HEK293T (cell line): ENCODE data around the gene SYDE2.

Experiments
- CTCF ChIA-PET: fragments of 350-600 bp; formaldehyde crosslinking; extraction: SDS; loops from one replicate; lab custom pipeline; 2021; ENCODE audit warnings: antibody characterized with exemption, inconsistent platforms; lab: Yijun Ruan, JAX
- POLR2A ChIA-PET: fragments of 350-600 bp; formaldehyde crosslinking; extraction: SDS; loops from one replicate; lab custom pipeline; 2020; ENCODE audit warnings: antibody characterized with exemption, inconsistent platforms; lab: Yijun Ruan, JAX
- DNase-seq: peaks from one replicate; pipeline ENCODE4 v3.0.0; 2012; ENCODE audit warnings: mixed read lengths; ENCODE audit errors: extremely low spot score
- ARNT ChIP-seq: fragments of 450-650 bp; IDR thresholded peaks from 2 replicates; pipeline ENCODE4 v1.6.1; 2017; ENCODE audit warnings: mild to moderate bottlenecking
- BHLHE40 ChIP-seq: fragments of 450-650 bp; IDR thresholded peaks from 2 replicates; pipeline ENCODE4 v1.6.1; 2016; ENCODE audit warnings: mild to moderate bottlenecking, moderate library complexity, borderline replicate concordance
- CTBP1 ChIP-seq: fragments of 450-650 bp; IDR thresholded peaks from 2 replicates; pipeline ENCODE4 v1.6.1; 2016; ENCODE audit warnings: borderline replicate concordance
- ELF4 ChIP-seq: fragments of 450-650 bp; IDR thresholded peaks from 2 replicates; pipeline ENCODE4 v1.6.1; 2017; ENCODE audit warnings: antibody characterized with exemption
- FOXA1 ChIP-seq: fragments of 450-650 bp; IDR thresholded peaks from 2 replicates; pipeline ENCODE4 v1.6.1; 2016; ENCODE audit warnings: mild to moderate bottlenecking
- FOXK2 ChIP-seq: fragments of 450-650 bp; IDR thresholded peaks from 2 replicates; pipeline ENCODE4 v1.6.1; 2016; ENCODE audit warnings: mild to moderate bottlenecking
- FOXM1 ChIP-seq: fragments of 450-650 bp; IDR thresholded peaks from 2 replicates; pipeline ENCODE4 v1.6.1; 2017; ENCODE audit warnings: mild to moderate bottlenecking, borderline replicate concordance
- HDGF ChIP-seq: fragments of 450-650 bp; IDR thresholded peaks from 2 replicates; pipeline ENCODE4 v1.6.1; 2017; ENCODE audit warnings: antibody characterized with exemption, borderline replicate concordance
- L3MBTL2 ChIP-seq: fragments of 450-650 bp; conservative IDR thresholded peaks from 2 replicates; pipeline ENCODE4 v1.6.1; 2016; ENCODE audit warnings: mild to moderate bottlenecking
- LEF1 ChIP-seq: fragments of 450-650 bp; IDR thresholded peaks from 2 replicates; pipeline ENCODE4 v1.6.1; 2017; ENCODE audit warnings: mild to moderate bottlenecking, borderline replicate concordance
- NFRKB ChIP-seq: fragments of 450-650 bp; IDR thresholded peaks from 2 replicates; pipeline ENCODE4 v1.6.1; 2016; ENCODE audit warnings: mild to moderate bottlenecking, moderate library complexity
- PKNOX1 ChIP-seq: fragments of 450-650 bp; IDR thresholded peaks from 2 replicates; pipeline ENCODE4 v1.6.1; 2016
- SP1 ChIP-seq: fragments of 450-650 bp; IDR thresholded peaks from 2 replicates; pipeline ENCODE4 v1.6.1; 2017
- SUZ12 ChIP-seq: fragments of 450-650 bp; IDR thresholded peaks from 2 replicates; pipeline ENCODE4 v1.6.1; 2016; ENCODE audit warnings: mild to moderate bottlenecking
- TARDBP ChIP-seq: fragments of 450-650 bp; IDR thresholded peaks from 2 replicates; pipeline ENCODE4 v1.6.1; 2016
- ZNF384 ChIP-seq: fragments of 450-650 bp; IDR thresholded peaks from 2 replicates; pipeline ENCODE4 v1.6.1; 2016

The SYDE2 gene

GRCh38 chr1:85171721-85172120, 29.1 kb downstream of the SYDE2 start:
- ChIA-PET CTCF (no interaction called here), POLR2A (interaction anchor here (0.7 kb wide), 1 partner anchor 43 kb away, joined by 4 read pairs; no protein-coding TSS in a partner anchor)
- no peak for DNase-seq
- TF ChIP-seq NFRKB = no peak
- no peak for TF ChIP-seq CTBP1
- no peak for TF ChIP-seq FOXM1
- no peak for TF ChIP-seq BHLHE40

- DNase-seq = no peak
- CTCF ChIA-PET = no interaction called here
- POLR2A ChIA-PET = no interaction called here
- TF ChIP-seq FOXM1 (no peak), LEF1 (no peak), ELF4 (no peak), L3MBTL2 (no peak), NFRKB (no peak), BHLHE40 (no peak), SP1 (no peak), FOXK2 (no peak), PKNOX1 (no peak)
These were observed 31.9 kb downstream of the SYDE2 start for GRCh38 chr1:85168884-85169283.

- ChIA-PET POLR2A (no interaction called here), CTCF (interaction anchor here (1.2 kb wide), 1 partner anchor 384 kb away, joined by 3 read pairs; no protein-coding TSS in a partner anchor)
- DNase-seq = no peak
- TF ChIP-seq LEF1 (no peak), NFRKB (no peak), PKNOX1 (no peak), CTBP1 (no peak), FOXM1 (no peak)
These were observed 34.5 kb downstream of the SYDE2 start for GRCh38 chr1:85166351-85166750.

- POLR2A ChIA-PET = no interaction called here
- TF ChIP-seq L3MBTL2 = no peak
- TF ChIP-seq ZNF384 = no peak
- TF ChIP-seq BHLHE40 = no peak
- TF ChIP-seq ARNT = no peak
- no peak for TF ChIP-seq NFRKB
- TF ChIP-seq SP1 = no peak
- TF ChIP-seq FOXA1 = no peak
- TF ChIP-seq TARDBP = no peak
- no peak for TF ChIP-seq FOXM1
- no peak for TF ChIP-seq ELF4
- no peak for TF ChIP-seq CTBP1
- TF ChIP-seq FOXK2 = no peak
- TF ChIP-seq SUZ12 = no peak
- no peak for TF ChIP-seq HDGF
- no peak for TF ChIP-seq PKNOX1
- CTCF ChIA-PET = no interaction called here
- DNase-seq = no peak
These were observed 41.9 kb downstream of the SYDE2 start for GRCh38 chr1:85158910-85159309.

- POLR2A ChIA-PET = no interaction called here
- DNase-seq = no peak
- CTCF ChIA-PET = no interaction called here
- no peak for TF ChIP-seq HDGF
- no peak for TF ChIP-seq ARNT
- TF ChIP-seq FOXK2 = no peak
- no peak for TF ChIP-seq LEF1
- TF ChIP-seq BHLHE40 = no peak
- TF ChIP-seq ELF4 = no peak
- TF ChIP-seq PKNOX1 = no peak
- no peak for TF ChIP-seq L3MBTL2
- TF ChIP-seq SP1 = no peak
- no peak for TF ChIP-seq FOXM1
- TF ChIP-seq CTBP1 = no peak
- TF ChIP-seq ZNF384 = no peak
These were observed 43.4 kb downstream of the SYDE2 start for GRCh38 chr1:85157436-85157835.

- no peak for DNase-seq
- TF ChIP-seq ZNF384 (no peak), L3MBTL2 (no peak), SUZ12 (no peak), ELF4 (no peak), PKNOX1 (no peak), LEF1 (no peak), CTBP1 (no peak), NFRKB (no peak)
- ChIA-PET CTCF (no interaction called here), POLR2A (no interaction called here)
These were observed 47.5 kb downstream of the SYDE2 start for GRCh38 chr1:85153149-85153891.
